Fibroblast of lung (primary cell): ENCODE measurements around the gene PHKG2.

ENCODE experiments used
- CTCF ChIP-seq, 2 donors: IDR thresholded peaks in 1 of 2; conservative IDR thresholded peaks in 1 of 2; 1 replicate in 1 of 2; 2 replicates in 1 of 2; pipeline ENCODE4 v1.5.1; 2011 to 2012; ENCODE audit warnings: low read length in 2 of 2, control low read depth in 1 of 2, inconsistent platforms in 1 of 2, low read depth in 1 of 2, mild to moderate bottlenecking in 1 of 2
- EZH2 ChIP-seq: IDR thresholded peaks from 2 replicates; pipeline ENCODE4 v1.5.1; 2012; ENCODE audit warnings: low read length, control low read depth, mild to moderate bottlenecking; ENCODE audit errors: missing control alignments

DNA sequence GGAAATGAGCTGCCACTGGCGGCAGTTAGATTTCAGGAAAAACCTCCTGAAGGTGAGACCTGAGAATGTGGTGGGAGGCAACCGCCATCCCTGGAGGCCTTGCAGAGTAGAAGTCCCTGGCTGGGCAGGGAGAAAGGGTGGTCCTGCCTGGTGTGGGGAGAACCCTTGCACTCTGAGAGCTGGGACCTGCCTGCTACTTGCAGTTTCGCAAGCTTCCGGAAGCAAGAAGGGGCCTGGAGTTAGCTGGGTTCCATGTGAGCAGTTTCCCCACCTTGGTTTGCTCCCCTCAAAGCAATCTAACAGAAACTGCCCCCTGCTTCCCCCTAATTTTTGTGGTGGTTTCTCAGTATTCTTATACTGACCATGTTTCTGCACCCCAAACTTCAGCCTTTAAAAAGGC is 32.3 kb downstream of the PHKG2 start:
- TF ChIP-seq CTCF (conservative IDR thresholded peaks at IDR 0.05 in 1 of 2, IDR thresholded peaks at IDR 0.05 in 1 of 2; ENCODE audit: low read depth in 1 of 2, low read length in 2 of 2) (no peak), EZH2 (no peak)
